ENCODE data around the gene REP15.
"Not testable (repeated sequence)": the region's sequence is repeated elsewhere in the genome, so short reads cannot be mapped to it uniquely, and the experiment has no call there.

The REP15 gene

GRCh38 chr12:27696864-27697564 is 767 bp downstream of the REP15 start:
- DNase-seq (ENCODE audit: low spot score) = no peak

GRCh38 chr12:27703720-27704452 is 7.6 kb downstream of the REP15 start:
- DNase-seq (ENCODE audit: low spot score) = peak; percentile 68

GRCh38 chr12:27705263-27705662 is 9.0 kb downstream of the REP15 start:
- no peak for DNase-seq (ENCODE audit: low spot score)

GRCh38 chr12:27707216-27707615 is 11.0 kb downstream of the REP15 start:
- no peak for DNase-seq (ENCODE audit: low spot score)

GRCh38 chr12:27709212-27709931 is 13.1 kb downstream of the REP15 start:
- DNase-seq (ENCODE audit: low spot score) = no peak

GRCh38 chr12:27709932-27710591 is 13.8 kb downstream of the REP15 start:
- no peak for DNase-seq (ENCODE audit: low spot score)

GRCh38 chr12:27710592-27711316 is 14.5 kb downstream of the REP15 start, which contains the start of gene MRPS35:
Gene MRPS35 (plus strand): TSS chr12:27710832. CDS start chr12:27710844, 12 bp downstream.
- DNase-seq (ENCODE audit: low spot score) = peak; percentile 95

GRCh38 chr12:27711317-27711682 is 15.1 kb downstream of the REP15 start:
- no peak for DNase-seq (ENCODE audit: low spot score)

- no peak for DNase-seq (ENCODE audit: low spot score)
Measured at GRCh38 chr12:27711967-27712366, 15.7 kb downstream of the REP15 start.

GRCh38 chr12:27723212-27723611 is 27.0 kb downstream of the REP15 start:
- no peak for DNase-seq (ENCODE audit: low spot score)

- no peak for DNase-seq (ENCODE audit: low spot score)
Measured at GRCh38 chr12:27730097-27730588, 33.9 kb downstream of the REP15 start.

GRCh38 chr12:27732281-27732680 is 36.0 kb downstream of the REP15 start:
- peak; percentile 48 for DNase-seq (ENCODE audit: low spot score)

GRCh38 chr12:27733052-27733656 is 36.9 kb downstream of the REP15 start:
- peak; percentile 59 for DNase-seq (ENCODE audit: low spot score)

GRCh38 chr12:27733791-27734190 is 37.5 kb downstream of the REP15 start:
- DNase-seq (ENCODE audit: low spot score) = no peak

GRCh38 chr12:27734321-27734720 is 38.1 kb downstream of the REP15 start:
- DNase-seq (ENCODE audit: low spot score) = not testable (repeated sequence)

GRCh38 chr12:27743601-27744000 is 47.4 kb downstream of the REP15 start:
- no peak for DNase-seq (ENCODE audit: low spot score)

- not testable (repeated sequence) for DNase-seq (ENCODE audit: low spot score)
Measured at GRCh38 chr12:27745734-27746133, 49.5 kb downstream of the REP15 start.

Measured in D341Med (cell line).